ENCODE measurements around the gene COL17A1.

The COL17A1 gene

GRCh38 chr10:104029521-104029860 lies 56.2 kb downstream of the COL17A1 start:
- DNase-seq, result no peak

- DNase-seq, result no peak
Observed at GRCh38 chr10:104028823-104029520, 56.7 kb downstream of the COL17A1 start.

- DNase-seq, result no peak
Observed at GRCh38 chr10:104028146-104028545, 57.5 kb downstream of the COL17A1 start.

- no peak for DNase-seq
Observed at GRCh38 chr10:104026762-104027161, 58.9 kb downstream of the COL17A1 start.

GRCh38 chr10:104025524-104025923 lies 60.2 kb downstream of the COL17A1 start:
- DNase-seq, result no peak

- DNase-seq, result no peak
Observed at GRCh38 chr10:104022026-104022425, 63.7 kb downstream of the COL17A1 start.

- DNase-seq, result no peak
Observed at GRCh38 chr10:104021246-104021645, 64.4 kb downstream of the COL17A1 start.

- DNase-seq, result no peak
Observed at GRCh38 chr10:104020020-104020419, 65.7 kb downstream of the COL17A1 start.

GRCh38 chr10:104018471-104018870 lies 67.2 kb downstream of the COL17A1 start:
- no peak for DNase-seq

- no peak for DNase-seq
Observed at GRCh38 chr10:104016661-104017060, 69.0 kb downstream of the COL17A1 start.

GRCh38 chr10:104014176-104014575 lies 71.5 kb downstream of the COL17A1 start:
- DNase-seq, result no peak

- no peak for DNase-seq
Observed at GRCh38 chr10:104013489-104013888, 72.2 kb downstream of the COL17A1 start.

- no peak for DNase-seq
Observed at GRCh38 chr10:104011904-104012303, 73.8 kb downstream of the COL17A1 start.

GRCh38 chr10:104005172-104005863 lies 80.4 kb downstream of the COL17A1 start:
- no peak for DNase-seq

- DNase-seq, result no peak
Observed at GRCh38 chr10:104002911-104003310, 82.8 kb downstream of the COL17A1 start.

- no peak for DNase-seq
Observed at GRCh38 chr10:103998805-103999204, 86.9 kb downstream of the COL17A1 start.

- no peak for DNase-seq
Observed at GRCh38 chr10:103995134-103995533, 90.5 kb downstream of the COL17A1 start.

- no peak for DNase-seq
Observed at GRCh38 chr10:103991393-103992128, 94.1 kb downstream of the COL17A1 start.

- no peak for DNase-seq
Observed at GRCh38 chr10:103990531-103990930, 95.1 kb downstream of the COL17A1 start.

GRCh38 chr10:103990121-103990520 lies 95.6 kb downstream of the COL17A1 start:
- no peak for DNase-seq

GRCh38 chr10:103986360-103986759 lies 99.3 kb downstream of the COL17A1 start:
- no peak for DNase-seq

GRCh38 chr10:103985726-103986125 lies 100.0 kb downstream of the COL17A1 start:
- DNase-seq, result no peak

- no peak for DNase-seq
Observed at GRCh38 chr10:103983367-103983911, 102.2 kb downstream of the COL17A1 start.

GRCh38 chr10:103982639-103983038 lies 103.0 kb downstream of the COL17A1 start:
- no peak for DNase-seq

All from DMS79 (cell line).